Jurkat, Clone E6-1 (cell line): Measurements from ENCODE around the gene TRMT44.
"Not testable (repeated sequence)": the region's sequence is repeated elsewhere in the genome, so short reads cannot be mapped to it uniquely, and the experiment has no call there.

Experiments
- DNase-seq: peaks from one replicate; pipeline ENCODE4 v3.0.0-alpha.2; 2011; ENCODE audit warnings: low read depth, low spot score
- H3K4me3 ChIP-seq: 2 replicates; pipeline ENCODE4 v1.5.1; 2011; ENCODE audit warnings: mild to moderate bottlenecking, low read length, control low read depth, moderate library complexity

The TRMT44 gene

GRCh38 chr4:8478371-8478770 is 37.8 kb downstream of the TRMT44 start:
- no peak overlapping the region for H3K4me3 ChIP-seq
- DNase-seq, result no peak

GRCh38 chr4:8478801-8479744 is 38.5 kb downstream of the TRMT44 start:
- no peak for DNase-seq
- H3K4me3 ChIP-seq, result no peak overlapping the region

DNA sequence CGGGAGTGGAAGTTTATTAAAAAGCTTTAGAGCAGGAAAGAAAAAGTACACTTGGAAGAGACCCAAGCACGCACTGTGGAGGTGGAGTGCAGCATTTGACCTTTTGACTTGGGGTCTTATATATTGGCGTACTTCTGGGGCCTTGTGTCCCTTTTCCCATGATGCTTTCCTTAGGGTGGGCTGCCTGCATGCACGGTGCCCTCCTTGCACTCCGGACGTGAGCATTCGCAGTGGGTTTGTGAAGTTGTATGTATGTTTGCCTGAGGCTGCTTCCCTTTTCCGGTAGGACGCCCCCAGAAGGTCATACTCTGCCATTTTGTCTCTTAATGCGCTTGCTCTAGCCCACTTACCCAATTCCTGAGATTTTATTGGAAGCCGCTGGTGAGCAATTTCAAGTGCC is 39.6 kb downstream of the TRMT44 start:
- no peak for DNase-seq
- H3K4me3 ChIP-seq, result no peak overlapping the region

- not testable (repeated sequence) for DNase-seq, H3K4me3 ChIP-seq
These were observed 46.1 kb downstream of the TRMT44 start for GRCh38 chr4:8486643-8487042.

DNA sequence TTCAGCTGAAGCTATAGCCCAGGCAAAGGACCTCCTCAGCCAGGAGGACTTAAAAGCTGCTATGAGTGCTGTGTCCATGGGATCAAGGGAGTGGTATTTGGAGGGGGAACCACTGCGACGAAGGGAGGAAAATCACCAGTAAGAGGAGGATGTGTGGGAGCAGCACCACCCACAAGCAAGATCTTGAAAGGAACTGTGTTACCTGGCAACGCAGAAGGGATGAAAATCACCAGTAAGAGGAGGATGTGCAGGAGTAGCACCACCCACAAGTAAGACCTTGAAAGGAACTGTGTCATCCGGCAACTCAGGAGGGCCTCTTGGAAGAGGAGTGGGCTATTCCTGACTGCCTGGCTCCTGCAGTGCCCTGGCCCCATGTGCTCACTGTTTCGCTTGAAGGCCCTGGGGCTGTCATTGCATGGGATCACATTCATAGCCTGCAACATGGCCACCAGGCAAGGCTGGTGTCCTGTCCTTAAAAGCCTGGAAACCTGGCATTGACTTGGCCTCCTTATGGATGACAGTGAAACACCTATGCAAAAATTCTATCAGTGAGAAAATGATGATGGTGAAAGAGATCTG is 48.3 kb downstream of the TRMT44 start:
- DNase-seq, result no peak
- no peak overlapping the region for H3K4me3 ChIP-seq

- DNase-seq, H3K4me3 ChIP-seq: not testable (repeated sequence)
These were observed 50.9 kb downstream of the TRMT44 start for GRCh38 chr4:8491478-8491877.

GRCh38 chr4:8492174-8492573 is 51.6 kb downstream of the TRMT44 start:
- DNase-seq, result no peak
- no peak overlapping the region for H3K4me3 ChIP-seq

DNA sequence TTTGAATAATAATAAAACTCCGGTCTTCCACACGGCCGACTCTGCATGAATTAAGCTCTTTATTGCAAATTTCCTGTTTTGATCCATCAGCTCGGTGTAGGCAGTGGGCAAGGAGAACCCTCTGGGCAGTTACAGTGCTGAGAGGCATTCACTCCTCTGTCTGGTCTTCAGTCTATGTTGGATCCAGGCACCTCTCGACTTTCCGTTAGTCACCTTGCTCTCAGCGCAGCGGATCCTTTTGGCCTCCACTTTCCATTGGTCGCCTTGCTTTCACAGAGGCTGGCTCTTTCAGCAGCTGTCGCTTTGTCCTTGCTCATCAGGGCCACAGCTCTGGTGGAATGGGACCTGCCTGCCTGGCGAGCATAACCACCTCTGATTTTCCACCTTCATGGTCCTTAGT is 52.9 kb downstream of the TRMT44 start:
- DNase-seq, result no peak
- H3K4me3 ChIP-seq, result no peak overlapping the region

DNA sequence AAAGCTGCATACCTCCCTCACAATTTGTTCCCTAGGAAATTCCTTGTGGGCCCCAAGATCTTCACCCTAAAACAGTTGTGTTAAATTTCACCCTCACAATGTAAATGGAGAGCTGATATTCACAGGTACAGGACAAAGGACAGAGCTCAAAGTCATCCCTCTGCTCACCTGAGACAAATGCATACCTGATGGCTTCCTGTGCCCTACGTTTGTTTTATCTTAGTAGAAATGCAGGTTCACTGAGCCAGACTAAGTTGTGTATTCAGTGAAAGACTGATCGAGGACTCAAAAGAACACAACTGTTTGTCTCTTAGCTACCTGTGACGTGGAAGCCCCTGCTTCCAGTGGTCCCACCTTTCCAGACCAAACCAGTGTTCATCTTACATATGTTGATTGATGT is 53.6 kb downstream of the TRMT44 start:
- no peak overlapping the region for H3K4me3 ChIP-seq
- no peak for DNase-seq

GRCh38 chr4:8494983-8495548 is 54.5 kb downstream of the TRMT44 start:
- no peak for DNase-seq
- H3K4me3 ChIP-seq, result no peak overlapping the region

DNA sequence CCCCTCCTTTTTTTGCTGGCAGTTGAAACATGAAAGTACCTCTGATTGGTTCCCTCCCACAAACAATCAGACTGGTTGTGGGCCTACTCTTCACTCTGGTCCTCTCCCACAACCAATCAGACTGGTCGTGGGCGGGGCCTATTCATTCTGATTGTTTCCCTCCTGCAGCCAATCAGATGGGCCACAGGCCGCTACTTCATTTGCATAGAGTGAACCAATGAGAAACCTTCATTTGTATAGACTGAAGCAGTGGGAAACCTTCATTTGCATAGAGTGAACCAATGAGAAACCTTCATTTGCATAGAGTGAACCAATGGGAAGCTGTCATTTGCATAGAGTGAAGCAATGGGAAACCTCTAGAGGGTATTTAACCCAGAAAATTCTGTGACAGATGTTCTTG is 55.2 kb downstream of the TRMT44 start:
- no peak overlapping the region for H3K4me3 ChIP-seq
- peak; percentile 8 for DNase-seq

DNA sequence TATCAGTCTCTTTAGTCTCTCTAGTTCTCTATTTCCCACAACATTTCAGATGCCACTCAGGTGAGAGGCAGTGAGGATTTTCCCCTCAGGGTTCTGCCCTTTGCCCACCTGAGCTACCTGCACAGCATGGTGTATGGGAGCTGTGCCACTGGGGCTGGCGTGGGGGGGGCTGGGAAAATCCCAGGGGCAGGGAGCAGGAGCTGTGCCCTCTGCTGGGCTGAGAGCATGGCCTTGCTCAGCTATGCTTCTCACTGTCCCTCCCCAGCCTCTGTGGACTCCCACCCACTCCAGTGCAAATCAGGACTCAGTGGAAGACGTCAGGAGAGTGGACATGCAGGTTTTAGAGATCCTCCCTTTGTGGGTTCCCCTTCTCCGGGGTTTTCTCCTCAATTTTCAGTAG is 57.2 kb downstream of the TRMT44 start:
- H3K4me3 ChIP-seq, result no peak overlapping the region
- DNase-seq, result no peak

- no peak overlapping the region for H3K4me3 ChIP-seq
- no peak for DNase-seq
These were observed 60.4 kb downstream of the TRMT44 start for GRCh38 chr4:8500966-8501365.

DNA sequence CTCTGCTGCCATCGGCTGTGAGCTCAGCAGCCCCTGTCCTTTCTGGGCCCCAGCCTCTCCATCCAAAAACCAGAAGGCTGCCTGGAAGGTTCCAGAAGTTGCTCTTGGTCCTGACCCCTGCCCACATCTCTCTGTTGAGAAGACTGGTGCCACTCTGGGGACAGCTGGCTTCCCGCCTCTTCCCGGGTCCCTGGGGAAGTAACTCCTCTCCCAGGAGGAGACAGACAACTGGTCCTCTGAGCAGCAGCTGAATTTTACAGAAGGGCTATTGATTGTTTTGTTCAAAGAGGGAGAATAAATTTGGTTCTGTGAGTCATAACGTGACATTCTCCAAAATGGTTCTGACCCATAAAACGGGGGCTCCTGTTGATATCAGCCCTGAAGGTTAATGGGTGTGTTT is 61.2 kb downstream of the TRMT44 start:
- no peak for DNase-seq
- H3K4me3 ChIP-seq, result no peak overlapping the region

DNA sequence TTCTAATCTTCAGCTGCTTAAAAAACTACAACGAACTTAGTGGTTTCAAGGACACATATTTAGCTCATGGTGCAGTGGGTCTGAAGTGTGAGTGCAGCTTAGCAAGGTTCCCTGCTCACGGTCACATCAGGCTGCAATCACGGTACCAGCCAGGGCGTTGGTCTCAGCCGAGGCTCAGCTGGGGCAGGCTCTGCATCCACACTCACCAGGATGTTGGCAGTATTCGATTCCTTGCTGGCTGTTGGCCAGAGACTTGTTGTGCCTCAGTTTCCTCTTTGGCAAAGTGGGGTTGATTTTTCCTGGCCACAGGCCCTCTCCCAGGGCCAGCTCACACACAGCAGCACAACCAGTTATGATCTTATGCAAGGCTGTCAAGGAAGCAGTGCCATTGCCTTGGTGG is 61.8 kb downstream of the TRMT44 start:
- DNase-seq, result no peak
- no peak overlapping the region for H3K4me3 ChIP-seq

DNA sequence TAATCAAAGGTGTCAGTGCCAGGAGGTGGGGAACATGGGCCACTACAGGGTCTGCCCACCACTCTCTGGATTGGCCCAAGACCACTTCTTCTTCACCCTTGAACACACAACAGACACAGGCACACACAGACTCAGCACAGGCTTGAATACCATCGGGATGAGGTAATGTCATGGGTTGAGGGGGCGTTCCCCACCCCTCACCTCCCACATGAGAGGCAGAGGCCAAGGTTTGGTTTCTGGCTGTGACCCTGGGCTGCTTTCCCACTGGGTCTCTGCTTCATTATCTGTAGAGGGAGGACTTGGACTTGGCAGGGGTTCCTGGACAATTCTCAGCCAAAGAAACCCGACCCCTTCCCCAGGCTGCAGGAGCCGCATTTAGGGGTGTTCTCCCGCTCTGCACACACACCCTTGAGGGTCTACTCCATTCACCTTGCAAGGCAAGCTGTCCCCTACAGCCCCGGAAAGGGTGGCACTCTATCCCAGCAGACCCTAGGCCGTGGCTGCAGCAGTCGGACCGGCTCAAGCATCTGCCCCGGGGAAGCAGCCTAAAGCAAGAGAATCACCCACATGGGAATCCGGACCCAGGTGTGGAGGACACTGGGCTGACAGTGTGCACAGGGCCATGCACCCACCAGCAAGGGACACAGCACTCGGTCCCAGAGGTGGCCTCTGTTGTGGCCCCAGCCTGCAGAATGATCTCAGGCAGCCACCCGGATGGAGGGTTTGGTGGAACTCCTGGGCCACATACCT is 62.4 kb downstream of the TRMT44 start:
- no peak for DNase-seq
- no peak overlapping the region for H3K4me3 ChIP-seq

DNA sequence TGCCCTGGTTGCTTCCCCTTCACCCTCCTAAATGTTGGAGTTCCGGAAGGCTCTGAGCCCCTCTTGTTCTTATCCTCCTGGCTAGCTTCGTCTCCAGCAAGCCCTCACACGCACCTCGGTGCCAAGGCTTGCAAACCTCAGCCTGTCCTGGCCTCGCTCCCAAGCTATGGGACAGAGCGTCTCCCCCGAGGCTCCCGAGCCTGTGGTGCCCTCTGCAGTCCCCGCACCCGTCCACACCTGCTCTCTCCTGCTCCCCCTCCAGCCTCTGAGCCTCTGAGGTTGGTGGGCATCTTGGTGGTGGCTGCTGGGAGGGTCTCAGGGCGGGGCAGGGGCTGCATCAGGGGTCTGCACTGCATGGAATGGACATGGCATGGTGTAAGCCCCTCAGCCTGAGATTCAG is 63.2 kb downstream of the TRMT44 start:
- DNase-seq, result no peak
- no peak overlapping the region for H3K4me3 ChIP-seq

GRCh38 chr4:8504279-8505007 is 63.9 kb downstream of the TRMT44 start:
- H3K4me3 ChIP-seq, result no peak overlapping the region
- DNase-seq, result no peak

DNA sequence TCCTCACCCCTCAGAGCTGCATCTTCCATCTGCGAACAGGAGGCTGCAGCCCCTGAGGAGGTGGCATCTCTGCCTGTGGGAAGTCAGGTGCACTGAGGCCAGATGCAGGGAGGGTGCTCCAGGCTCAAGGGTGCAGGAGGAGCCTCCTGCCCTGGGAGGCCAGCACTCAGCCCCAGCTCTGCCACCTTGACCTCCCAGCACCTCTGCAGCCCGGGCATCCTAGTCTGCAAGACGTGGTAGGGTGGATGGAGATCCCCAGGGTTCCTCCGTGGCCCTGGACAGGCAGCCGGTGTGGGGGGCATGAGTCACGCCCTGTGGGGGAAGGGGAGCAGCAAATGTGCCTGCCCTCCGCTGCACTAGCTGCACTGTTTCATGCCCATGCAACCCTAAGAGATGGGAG is 64.7 kb downstream of the TRMT44 start:
- DNase-seq, result no peak
- no peak overlapping the region for H3K4me3 ChIP-seq
